ENCODE data around the gene ARHGEF4. TPM values are rescaled to one million over a fixed set of nuclear protein-coding genes. Genes with fewer than 3 reads are reported as not detected.

ARHGEF4 gene
- polyA plus RNA-seq, 1 donor (not counting 4 experiments of a cell fraction or from before 2014, with no cell fraction given), result 22.6 TPM

DNA sequence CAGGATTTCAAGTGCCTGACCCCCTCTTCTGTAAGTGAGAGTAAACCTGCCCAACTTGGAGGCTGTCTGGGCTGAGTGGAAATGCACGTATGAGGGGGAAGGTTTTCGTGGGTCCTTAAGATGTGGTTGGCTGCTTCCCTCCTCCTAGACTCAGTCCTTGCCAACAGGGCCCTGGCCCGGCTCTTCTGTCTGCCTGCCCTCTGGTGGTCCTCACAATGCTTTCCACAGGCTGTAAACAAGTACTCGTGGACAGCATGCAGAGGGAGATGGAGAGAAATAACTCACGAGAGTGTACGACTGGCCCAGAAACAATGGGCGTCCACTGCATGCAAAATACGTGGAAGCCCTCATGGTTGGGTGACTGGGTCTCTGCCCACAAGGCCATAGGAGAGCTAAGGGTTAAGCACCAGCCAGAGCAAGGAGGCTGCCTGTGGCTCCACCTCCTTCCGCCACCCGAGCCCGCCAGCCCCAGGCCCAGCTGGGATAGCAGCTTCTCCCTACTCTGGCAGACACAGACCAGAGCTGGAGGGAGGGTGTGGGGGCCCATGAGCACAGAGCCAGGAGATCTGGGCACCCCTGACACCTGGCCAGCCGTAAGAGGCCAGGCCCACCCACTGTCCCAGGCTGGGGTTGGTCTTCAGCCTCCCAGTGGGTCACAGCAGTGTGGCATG, 17.0 kb upstream of the ARHGEF4 start:
- H3K4me2 ChIP-seq (ENCODE audit: control insufficient read depth, extremely low read depth, insufficient read depth, low read depth, low read length), result peak overlapping the region; percentile 43
- H3K27ac ChIP-seq (ENCODE audit: control insufficient read depth, insufficient read depth, low read length), result peak overlapping the region; percentile 19

DNA sequence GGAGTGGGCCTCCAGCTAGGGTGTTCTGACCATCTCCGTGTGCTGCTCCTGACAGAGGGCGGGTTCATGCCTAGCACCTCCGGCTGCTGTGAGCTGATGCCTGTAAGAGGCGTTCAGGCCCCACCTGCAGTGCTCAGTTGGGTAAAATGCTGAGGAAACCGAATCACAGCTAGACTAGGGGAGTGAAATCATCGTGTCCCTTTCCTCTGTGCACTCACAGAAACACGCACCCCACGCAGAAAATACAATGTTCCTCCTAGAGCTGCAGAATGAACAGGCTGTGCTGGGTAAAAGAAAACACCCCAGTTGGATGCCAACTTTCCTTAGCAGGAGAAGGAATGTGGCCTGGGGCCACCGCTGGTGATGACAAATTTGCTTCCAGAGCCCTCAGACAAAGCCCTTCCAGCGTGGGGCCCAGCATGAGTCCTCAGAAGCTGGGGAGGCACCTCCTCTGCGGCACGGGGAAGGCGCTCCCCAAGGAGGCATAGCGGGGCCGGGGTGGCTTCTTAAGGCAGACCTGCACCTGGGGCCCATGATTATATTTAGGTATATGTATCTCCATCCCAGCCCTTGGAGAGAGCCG, 16.3 kb upstream of the ARHGEF4 start:
- FAIRE-seq (peak; percentile 87), DNase-seq (ENCODE audit: low read depth, low spot score) (no peak)
- Histone ChIP-seq H3K9ac (ENCODE audit: control insufficient read depth, extremely low read depth, insufficient read depth, low read length) (peak overlapping the region; percentile 38), H3K79me2 (ENCODE audit: control insufficient read depth, insufficient read depth, low read length) (no peaks in the 10 kb centered on the region), H3K4me3 (ENCODE audit: control insufficient read depth in 2 of 3, extremely low read depth in 1 of 3, insufficient read depth in 2 of 3, low read depth in 1 of 3, low read length in 3 of 3) (no peak overlapping the region), H3K36me3 (ENCODE audit: control insufficient read depth in 2 of 2, extremely low read depth in 1 of 2, insufficient read depth in 2 of 2, low read length in 2 of 2) (no peaks in the 10 kb centered on the region), H3K4me2 (ENCODE audit: control insufficient read depth, extremely low read depth, insufficient read depth, low read depth, low read length) (peak overlapping the region; percentile 43), H3K27ac (ENCODE audit: control insufficient read depth, insufficient read depth, low read length) (peak overlapping the region; percentile 19), H4K20me1 (ENCODE audit: control insufficient read depth, extremely low read depth, insufficient read depth, low read length) (no peaks in the 10 kb centered on the region), H3K27me3 (ENCODE audit: control insufficient read depth, extremely low read depth, insufficient read depth, low read length) (no peaks in the 10 kb centered on the region), H3K9me3 (ENCODE audit: control insufficient read depth, low read depth, low read length) (no peaks in the 10 kb centered on the region), H2AFZ (ENCODE audit: control insufficient read depth, low read length) (peak overlapping the region; percentile 65), H3K9me1 (ENCODE audit: control insufficient read depth, extremely low read depth, insufficient read depth, low read length) (peaks cover 3% of the 10 kb centered on the region), H3K4me1 (ENCODE audit: control insufficient read depth, extremely low read depth, insufficient read depth, low read length) (peaks cover 43% of the 10 kb centered on the region)
- dilution Hi-C loops (cut with MboI; ENCODE audit: extremely low pct_ligation_motif_present, low sequenced_read_pairs), result no loop called here
- no peak for TF ChIP-seq EZH2 (IDR thresholded peaks at IDR 0.05; ENCODE audit: low read length)
- TF ChIP-seq, protein P1, sequence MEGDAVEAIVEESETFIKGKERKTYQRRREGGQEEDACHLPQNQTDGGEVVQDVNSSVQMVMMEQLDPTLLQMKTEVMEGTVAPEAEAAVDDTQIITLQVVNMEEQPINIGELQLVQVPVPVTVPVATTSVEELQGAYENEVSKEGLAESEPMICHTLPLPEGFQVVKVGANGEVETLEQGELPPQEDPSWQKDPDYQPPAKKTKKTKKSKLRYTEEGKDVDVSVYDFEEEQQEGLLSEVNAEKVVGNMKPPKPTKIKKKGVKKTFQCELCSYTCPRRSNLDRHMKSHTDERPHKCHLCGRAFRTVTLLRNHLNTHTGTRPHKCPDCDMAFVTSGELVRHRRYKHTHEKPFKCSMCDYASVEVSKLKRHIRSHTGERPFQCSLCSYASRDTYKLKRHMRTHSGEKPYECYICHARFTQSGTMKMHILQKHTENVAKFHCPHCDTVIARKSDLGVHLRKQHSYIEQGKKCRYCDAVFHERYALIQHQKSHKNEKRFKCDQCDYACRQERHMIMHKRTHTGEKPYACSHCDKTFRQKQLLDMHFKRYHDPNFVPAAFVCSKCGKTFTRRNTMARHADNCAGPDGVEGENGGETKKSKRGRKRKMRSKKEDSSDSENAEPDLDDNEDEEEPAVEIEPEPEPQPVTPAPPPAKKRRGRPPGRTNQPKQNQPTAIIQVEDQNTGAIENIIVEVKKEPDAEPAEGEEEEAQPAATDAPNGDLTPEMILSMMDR (optimal IDR thresholded peaks at IDR 0.05 in 1 of 3, IDR thresholded peaks at IDR 0.05 in 1 of 3, conservative IDR thresholded peaks at IDR 0.05 in 1 of 3; ENCODE audit: extremely low read depth in 1 of 3, insufficient read depth in 2 of 3, low read length in 3 of 3), result no peak

More for the DNA sequence above, 17.0 kb upstream of the ARHGEF4 start:
- no peak overlapping the region for H3K4me3 ChIP-seq (ENCODE audit: control insufficient read depth in 2 of 3, extremely low read depth in 1 of 3, insufficient read depth in 2 of 3, low read depth in 1 of 3, low read length in 3 of 3)
- no peaks in the 10 kb centered on the region for H3K79me2 ChIP-seq (ENCODE audit: control insufficient read depth, insufficient read depth, low read length)
- DNase-seq (ENCODE audit: low read depth, low spot score), result no peak
- H3K9ac ChIP-seq (ENCODE audit: control insufficient read depth, extremely low read depth, insufficient read depth, low read length), result peak overlapping the region; percentile 38
- H2AFZ ChIP-seq (ENCODE audit: control insufficient read depth, low read length), result peak overlapping the region; percentile 65
- no peaks in the 10 kb centered on the region for H3K27me3 ChIP-seq (ENCODE audit: control insufficient read depth, extremely low read depth, insufficient read depth, low read length)
- TF ChIP-seq, protein P1 (optimal IDR thresholded peaks at IDR 0.05 in 1 of 3, IDR thresholded peaks at IDR 0.05 in 1 of 3, conservative IDR thresholded peaks at IDR 0.05 in 1 of 3; ENCODE audit: extremely low read depth in 1 of 3, insufficient read depth in 2 of 3, low read length in 3 of 3), result no peak
- TF ChIP-seq EZH2 (IDR thresholded peaks at IDR 0.05; ENCODE audit: low read length), result no peak
- no peaks in the 10 kb centered on the region for H4K20me1 ChIP-seq (ENCODE audit: control insufficient read depth, extremely low read depth, insufficient read depth, low read length)
- H3K36me3 ChIP-seq (ENCODE audit: control insufficient read depth in 2 of 2, extremely low read depth in 1 of 2, insufficient read depth in 2 of 2, low read length in 2 of 2), result no peaks in the 10 kb centered on the region
- no peak for FAIRE-seq
- dilution Hi-C loops (cut with MboI; ENCODE audit: extremely low pct_ligation_motif_present, low sequenced_read_pairs), result no loop called here
- no peaks in the 10 kb centered on the region for H3K9me1 ChIP-seq (ENCODE audit: control insufficient read depth, extremely low read depth, insufficient read depth, low read length)
- no peaks in the 10 kb centered on the region for H3K9me3 ChIP-seq (ENCODE audit: control insufficient read depth, low read depth, low read length)
- H3K4me1 ChIP-seq (ENCODE audit: control insufficient read depth, extremely low read depth, insufficient read depth, low read length), result peaks cover 37% of the 10 kb centered on the region

Data from keratinocyte (primary cell).